ENCODE data around the gene NOC2L. TPM values are rescaled to one million over a fixed set of nuclear protein-coding genes. Genes with fewer than 3 reads are reported as not detected.

The NOC2L gene
- polyA plus RNA-seq, 2 of the 4 experiments (the other 2 are of a cell fraction) = 48.4 to 73.5 TPM

- peak overlapping the region; percentile 95 for H3K4me2 ChIP-seq
- TF ChIP-seq JUNB (IDR thresholded peaks at IDR 0.05) (no peak), POLR2A (IDR thresholded peaks at IDR 0.05; ENCODE audit: low read length) (peak; percentile 14; the same call in 1 of the 2 replicates), MAX (IDR thresholded peaks at IDR 0.05) (peak; percentile 37), MYC (IDR thresholded peaks at IDR 0.05; ENCODE audit: borderline replicate concordance, low read length) (no peak), RARB (CRISPR knock-in tag; IDR thresholded peaks at IDR 0.05) (no peak)
- DNase-seq (ENCODE audit: low read depth in 1 of 2, low spot score in 1 of 2) (peak in 1 of 2 experiments; percentile 80), FAIRE-seq (peak; percentile 49), ATAC-seq (peak; percentile 53 to 79)
- no peaks in the 10 kb centered on the region for H3K9me3 ChIP-seq
- CTCF ChIA-PET = interaction anchor here (0.9 to 5.0 kb wide), 11 partner anchors 12 to 78 kb away, joined by 3 to 53 read pairs (median 3); no protein-coding TSS in a partner anchor
- H3K4me1 ChIP-seq = peaks cover 57% of the 10 kb centered on the region
- 25% methylated on average over 15 of the region's 20 CpGs for WGBS (ENCODE audit: missing lambda C conversion rate)
- POLR2A ChIA-PET = no interaction called here
- H3K4me3 ChIP-seq = no peak overlapping the region
- H3K27ac ChIP-seq = peak overlapping the region; percentile 75 to 93
These were observed 52.2 kb downstream of the NOC2L start for GRCh38 chr1:906600-907420.

- Histone ChIP-seq H3K9me3 (no peaks in the 10 kb centered on the region), H3K4me2 (peak overlapping the region; percentile 95), H3K27ac (peak overlapping the region; percentile 93), H3K4me1 (peaks cover 49% of the 10 kb centered on the region), H3K4me3 (no peak overlapping the region)
- FAIRE-seq (no peak), DNase-seq (ENCODE audit: low read depth in 1 of 2, low spot score in 1 of 2) (no peak), ATAC-seq (peak in 1 of 2 experiments; percentile 22; a peak in 3 of 6 replicates)
- 88% methylated on average over 9 of the region's 13 CpGs for WGBS (ENCODE audit: missing lambda C conversion rate)
- POLR2A ChIA-PET = no interaction called here
- CTCF ChIA-PET = interaction anchor here (0.7 to 5.0 kb wide), 14 partner anchors 13 to 394 kb away, joined by 3 to 53 read pairs (median 4); no protein-coding TSS in a partner anchor
- TF ChIP-seq KDM1A (IDR thresholded peaks at IDR 0.05; ENCODE audit: low read depth) = no peak
- TF ChIP-seq, protein P1, sequence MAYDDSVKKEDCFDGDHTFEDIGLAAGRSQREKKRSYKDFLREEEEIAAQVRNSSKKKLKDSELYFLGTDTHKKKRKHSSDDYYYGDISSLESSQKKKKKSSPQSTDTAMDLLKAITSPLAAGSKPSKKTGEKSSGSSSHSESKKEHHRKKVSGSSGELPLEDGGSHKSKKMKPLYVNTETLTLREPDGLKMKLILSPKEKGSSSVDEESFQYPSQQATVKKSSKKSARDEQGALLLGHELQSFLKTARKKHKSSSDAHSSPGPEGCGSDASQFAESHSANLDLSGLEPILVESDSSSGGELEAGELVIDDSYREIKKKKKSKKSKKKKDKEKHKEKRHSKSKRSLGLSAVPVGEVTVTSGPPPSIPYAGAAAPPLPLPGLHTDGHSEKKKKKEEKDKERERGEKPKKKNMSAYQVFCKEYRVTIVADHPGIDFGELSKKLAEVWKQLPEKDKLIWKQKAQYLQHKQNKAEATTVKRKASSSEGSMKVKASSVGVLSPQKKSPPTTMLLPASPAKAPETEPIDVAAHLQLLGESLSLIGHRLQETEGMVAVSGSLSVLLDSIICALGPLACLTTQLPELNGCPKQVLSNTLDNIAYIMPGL (CRISPR knock-in tag; IDR thresholded peaks at IDR 0.05; ENCODE audit: borderline replicate concordance) = no peak
- TF ChIP-seq USF2 (IDR thresholded peaks at IDR 0.05) = no peak
- no peak for TF ChIP-seq SREBF2 (IDR thresholded peaks at IDR 0.05)
- TF ChIP-seq HEYL (CRISPR knock-in tag; IDR thresholded peaks at IDR 0.05) = no peak
- TF ChIP-seq KDM5A (IDR thresholded peaks at IDR 0.05) = no peak
- no peak for TF ChIP-seq RAD21 (conservative IDR thresholded peaks at IDR 0.05 in 1 of 2, IDR thresholded peaks at IDR 0.05 in 1 of 2)
- TF ChIP-seq TP53 (CRISPR knock-in tag; IDR thresholded peaks at IDR 0.05) = no peak
- no peak for TF ChIP-seq FOSB (CRISPR knock-in tag; IDR thresholded peaks at IDR 0.05)
- no peak for TF ChIP-seq HDAC2 (IDR thresholded peaks at IDR 0.05)
- no peak for TF ChIP-seq FOXS1 (CRISPR knock-in tag; IDR thresholded peaks at IDR 0.05)
These were observed 53.1 kb downstream of the NOC2L start for GRCh38 chr1:905811-906599.

DNA sequence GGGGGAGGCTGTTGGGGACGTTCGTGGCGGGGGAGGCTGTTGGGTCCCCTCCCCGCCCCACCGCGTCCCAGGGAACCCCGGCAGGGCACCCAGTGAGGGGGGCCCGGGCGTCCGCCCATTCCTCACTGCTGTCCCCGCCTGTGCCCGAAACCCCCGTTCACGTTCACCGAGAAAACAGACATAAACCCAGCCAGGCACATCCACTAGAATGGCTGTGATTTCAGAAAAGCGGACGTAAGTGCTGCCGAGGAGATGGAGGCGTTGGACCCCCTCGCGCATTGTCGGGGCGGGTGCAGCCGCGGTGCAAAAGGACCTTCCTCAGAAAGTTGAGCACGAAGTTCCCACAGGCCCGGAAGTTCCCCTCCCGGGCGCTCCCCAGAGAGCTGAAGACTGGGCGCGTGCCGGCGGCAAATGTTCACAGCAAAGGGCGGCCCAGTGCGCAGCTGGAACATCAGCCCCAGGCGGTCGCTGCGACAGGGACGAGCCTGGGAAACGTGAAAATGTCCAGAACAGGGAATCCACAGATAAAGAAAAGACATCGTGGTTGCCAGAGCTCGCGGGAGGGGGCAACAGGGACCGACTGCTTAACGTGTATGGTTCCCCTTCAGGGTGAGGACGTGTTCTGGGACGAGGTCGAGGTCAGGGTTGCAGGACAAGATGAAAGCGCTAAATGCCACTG is 53.8 kb downstream of the NOC2L start:
- DNase-seq (ENCODE audit: low read depth in 1 of 2, low spot score in 1 of 2) = no peak
- TF ChIP-seq HES2 (IDR thresholded peaks at IDR 0.05) = no peak
- TF ChIP-seq MYC (IDR thresholded peaks at IDR 0.05; ENCODE audit: borderline replicate concordance, low read length) = no peak
- TF ChIP-seq, protein P2, sequence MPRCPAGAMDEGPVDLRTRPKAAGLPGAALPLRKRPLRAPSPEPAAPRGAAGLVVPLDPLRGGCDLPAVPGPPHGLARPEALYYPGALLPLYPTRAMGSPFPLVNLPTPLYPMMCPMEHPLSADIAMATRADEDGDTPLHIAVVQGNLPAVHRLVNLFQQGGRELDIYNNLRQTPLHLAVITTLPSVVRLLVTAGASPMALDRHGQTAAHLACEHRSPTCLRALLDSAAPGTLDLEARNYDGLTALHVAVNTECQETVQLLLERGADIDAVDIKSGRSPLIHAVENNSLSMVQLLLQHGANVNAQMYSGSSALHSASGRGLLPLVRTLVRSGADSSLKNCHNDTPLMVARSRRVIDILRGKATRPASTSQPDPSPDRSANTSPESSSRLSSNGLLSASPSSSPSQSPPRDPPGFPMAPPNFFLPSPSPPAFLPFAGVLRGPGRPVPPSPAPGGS (IDR thresholded peaks at IDR 0.05) = no peak
- no peak for TF ChIP-seq CEBPB (IDR thresholded peaks at IDR 0.05)
- TF ChIP-seq RFX5 (IDR thresholded peaks at IDR 0.05) = no peak
- TF ChIP-seq ZFP36 (IDR thresholded peaks at IDR 0.05; ENCODE audit: borderline replicate concordance, partially characterized antibody) = no peak
- no peak for TF ChIP-seq BHLHE40 (IDR thresholded peaks at IDR 0.05; ENCODE audit: low read depth, low read length)
- no peak for TF ChIP-seq E2F6 (IDR thresholded peaks at IDR 0.05; ENCODE audit: borderline replicate concordance, low read depth)
- no peak for FAIRE-seq
- peaks cover 41% of the 10 kb centered on the region for H3K4me1 ChIP-seq
- no peak for ATAC-seq
- 82% methylated on average over 34 of the region's 49 CpGs for WGBS (ENCODE audit: missing lambda C conversion rate)
- CTCF ChIA-PET = interaction anchor here (0.6 to 5.0 kb wide), 18 partner anchors 9 to 395 kb away, joined by 3 to 53 read pairs (median 4); partner anchors contain the start of gene NOC2L
- H3K9me3 ChIP-seq = no peaks in the 10 kb centered on the region
- H3K27ac ChIP-seq = peak overlapping the region; percentile 93
- H3K4me3 ChIP-seq = peak overlapping the region; percentile 52
- H3K4me2 ChIP-seq = peak overlapping the region; percentile 95
- POLR2A ChIA-PET = no interaction called here

All from A549 (cell line).